AG08395 (cell line): ENCODE measurements around the gene CELF4.
"Not testable (repeated sequence)": the region's sequence is repeated elsewhere in the genome, so short reads cannot be mapped to it uniquely, and the experiment has no call there.

Source experiments
- DNase-seq: peaks from one replicate; pipeline ENCODE4 v3.0.0; 2012; ENCODE audit warnings: mixed read lengths, low spot score

The CELF4 gene

DNA sequence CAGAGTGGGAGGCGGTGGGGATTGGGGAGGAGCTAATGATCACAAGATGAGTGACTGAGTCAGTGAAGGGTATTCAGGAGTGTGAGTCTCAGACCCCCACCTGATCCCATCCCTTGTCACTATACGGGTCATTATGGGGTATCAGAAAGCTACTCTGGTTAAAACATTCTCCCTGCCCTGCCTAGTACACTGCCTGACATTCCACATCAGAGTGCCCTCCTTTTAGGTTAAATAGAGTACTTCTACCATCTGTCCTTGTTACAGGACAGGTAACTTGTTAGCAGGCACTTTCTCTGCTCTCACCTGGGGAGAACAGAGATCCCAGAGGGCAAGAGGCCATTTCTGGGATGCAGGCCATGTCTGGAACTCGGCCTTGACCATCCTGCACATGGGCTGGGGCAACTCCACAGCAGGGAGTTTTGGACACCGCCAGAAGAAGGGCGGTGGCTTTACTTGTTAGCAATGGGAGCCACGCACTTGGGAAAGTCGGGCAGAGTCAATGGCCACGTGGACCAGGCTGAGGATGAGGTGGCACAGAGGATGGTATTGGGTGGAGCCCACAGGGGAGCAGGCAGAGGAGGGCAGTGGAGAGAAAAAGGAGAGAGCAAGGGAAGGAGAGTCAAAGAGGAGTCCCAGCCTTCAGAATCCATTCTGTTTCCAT is 98.5 kb downstream of the CELF4 start:
- DNase-seq = no peak

DNA sequence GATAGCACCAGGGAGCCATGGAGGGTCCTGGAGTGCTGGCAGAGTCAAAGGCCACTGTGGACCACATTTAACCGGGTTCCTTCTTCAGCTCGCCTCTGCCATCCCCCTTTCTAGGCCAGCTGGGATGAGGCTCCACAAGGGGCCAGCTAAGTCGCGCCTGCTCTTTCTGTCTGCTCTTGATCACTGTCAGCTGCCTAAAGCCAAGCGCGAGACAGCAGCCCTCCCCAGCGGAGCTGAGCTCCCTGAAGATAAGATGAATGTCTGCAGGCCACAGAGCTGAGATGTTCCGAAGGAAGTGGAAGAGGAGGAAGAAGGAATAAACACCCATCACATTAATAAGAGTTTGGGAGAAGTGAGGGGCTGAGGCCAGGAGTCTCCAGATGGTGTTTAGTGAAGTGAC is 99.6 kb downstream of the CELF4 start:
- no peak for DNase-seq

DNA sequence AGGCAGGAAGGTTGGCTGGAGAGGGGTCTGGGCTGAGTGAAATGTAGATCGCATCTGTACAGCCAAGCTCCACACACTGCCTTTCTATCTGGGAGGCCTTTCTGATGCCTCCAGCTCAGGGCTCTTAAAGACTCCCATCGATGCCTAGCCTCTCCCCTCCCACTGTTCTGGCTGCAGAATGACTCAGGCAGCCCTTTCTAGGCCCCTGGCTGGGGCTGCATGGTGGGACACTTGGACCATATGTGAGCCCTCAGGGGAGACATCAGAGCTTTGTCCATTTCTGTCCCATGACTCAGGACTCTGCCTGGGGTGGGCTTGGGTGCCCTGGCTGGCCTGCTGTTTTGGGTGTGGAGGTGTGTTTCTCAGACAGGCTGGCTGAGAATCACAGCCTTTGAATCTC is 101.3 kb downstream of the CELF4 start:
- DNase-seq = no peak

DNA sequence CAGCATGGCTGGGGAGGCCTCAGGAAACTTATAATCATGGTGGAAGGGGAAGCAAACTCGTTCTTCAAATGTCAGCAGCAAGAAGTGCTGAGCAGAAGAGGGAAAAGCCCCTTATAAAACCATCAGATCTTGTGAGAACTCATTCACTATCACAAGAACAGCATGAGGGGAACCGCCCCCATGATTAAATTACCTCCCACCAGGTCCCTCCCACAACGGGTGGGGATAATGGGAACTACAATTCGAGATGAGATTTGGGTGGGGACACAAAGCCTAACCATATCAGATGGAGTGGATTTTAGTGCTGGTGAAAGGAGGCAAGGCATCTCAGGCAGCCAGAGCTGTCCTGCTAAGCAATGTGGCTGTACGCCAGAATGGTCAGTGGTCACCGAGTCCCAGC is 104.3 kb downstream of the CELF4 start:
- DNase-seq = not testable (repeated sequence)

DNA sequence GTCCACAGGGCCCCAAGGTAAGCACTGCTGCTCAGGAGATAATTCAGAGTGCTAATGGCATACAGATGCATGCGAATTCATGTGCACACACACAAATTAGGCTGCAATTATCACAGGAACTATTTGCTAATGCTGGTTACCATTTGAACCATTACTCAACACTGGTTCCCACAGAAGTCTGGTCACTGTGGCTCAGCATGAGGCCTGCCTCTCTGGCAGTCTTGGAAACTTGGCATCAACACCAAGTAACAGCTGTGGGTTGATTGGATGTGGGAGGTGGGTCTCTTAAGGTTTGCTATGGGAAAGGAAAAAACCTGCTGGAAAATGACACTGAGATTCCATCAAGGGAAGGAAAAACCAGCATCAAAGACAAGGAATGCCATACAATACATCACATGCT is 105.0 kb downstream of the CELF4 start:
- DNase-seq = no peak

DNA sequence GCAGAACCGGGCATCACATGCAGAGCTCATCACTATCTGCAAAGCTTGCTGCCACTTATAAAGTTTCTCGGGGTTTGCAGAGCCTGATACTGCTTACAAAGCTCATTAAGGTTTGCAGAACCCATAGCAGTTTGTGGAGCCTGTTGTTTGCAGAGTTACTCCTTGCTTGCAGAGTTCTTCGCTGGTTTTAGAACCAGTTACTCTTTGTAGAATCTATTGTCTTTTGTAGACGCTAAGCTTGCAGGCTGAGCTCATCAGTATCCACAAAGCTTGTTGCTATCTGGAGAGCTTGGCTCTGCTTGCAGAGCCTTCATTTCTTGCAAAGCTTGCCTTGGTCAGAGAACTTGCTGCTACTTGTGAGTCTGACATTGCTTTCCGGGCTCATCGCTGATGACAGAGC is 106.9 kb downstream of the CELF4 start:
- DNase-seq = no peak

DNA sequence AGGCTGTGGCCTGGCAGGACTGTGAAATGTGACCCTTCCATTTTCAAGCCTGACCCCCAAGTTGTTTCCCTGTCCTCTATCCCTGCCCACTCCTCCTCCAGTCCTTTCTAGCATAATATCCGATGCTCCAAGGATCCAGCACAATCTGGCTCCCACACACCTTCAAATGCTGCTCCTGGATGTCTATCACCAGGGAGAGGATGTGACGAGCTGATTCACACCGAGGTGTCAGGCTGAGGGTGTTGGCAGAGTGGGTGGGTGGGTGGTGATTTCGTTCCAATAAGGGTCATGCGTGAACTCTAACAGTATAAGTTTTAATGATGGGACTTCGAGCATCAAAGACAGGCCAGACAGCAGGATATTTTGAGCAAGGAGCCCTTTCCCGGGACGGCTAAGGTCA is 107.8 kb downstream of the CELF4 start:
- no peak for DNase-seq

DNA sequence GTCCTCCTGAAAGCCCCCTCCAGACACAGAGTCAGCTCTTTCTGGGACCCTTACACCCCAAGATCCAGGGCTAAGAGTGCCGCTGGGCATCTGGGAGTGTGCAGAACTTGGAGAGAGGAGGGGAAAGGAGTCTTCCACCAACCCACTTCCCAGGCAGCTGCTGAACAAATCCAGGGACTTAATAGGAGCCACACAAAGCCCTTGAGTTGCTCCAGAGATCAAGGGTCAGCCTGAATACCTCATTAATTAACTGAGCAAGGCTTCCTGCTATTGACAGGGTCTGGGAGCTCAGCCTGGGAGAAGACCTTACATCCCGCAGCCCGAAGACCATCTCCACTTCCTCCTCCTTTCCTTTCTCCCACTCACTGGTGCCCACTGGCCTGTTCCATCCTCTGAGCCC is 108.3 kb downstream of the CELF4 start:
- DNase-seq = no peak

DNA sequence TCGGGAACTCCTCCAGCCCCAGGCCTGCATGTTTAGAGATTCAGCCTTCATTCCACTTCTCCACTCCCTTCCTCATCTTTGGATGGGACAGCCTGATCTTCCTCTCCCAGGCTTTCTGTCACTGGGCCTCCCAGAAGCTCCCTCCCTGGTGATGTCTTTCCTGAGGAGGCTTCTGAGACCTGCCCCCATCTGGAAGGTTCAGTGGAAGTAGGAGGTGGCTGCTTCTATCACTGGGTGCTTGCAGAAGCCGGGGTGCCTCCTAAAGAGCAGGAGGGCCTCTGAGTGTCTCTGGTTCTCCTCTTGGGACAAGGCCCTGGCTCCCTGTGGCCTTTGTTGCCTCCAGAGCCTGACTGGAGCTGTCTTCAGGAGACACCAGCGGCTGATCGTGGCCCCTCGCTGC is 108.7 kb downstream of the CELF4 start:
- no peak for DNase-seq

DNA sequence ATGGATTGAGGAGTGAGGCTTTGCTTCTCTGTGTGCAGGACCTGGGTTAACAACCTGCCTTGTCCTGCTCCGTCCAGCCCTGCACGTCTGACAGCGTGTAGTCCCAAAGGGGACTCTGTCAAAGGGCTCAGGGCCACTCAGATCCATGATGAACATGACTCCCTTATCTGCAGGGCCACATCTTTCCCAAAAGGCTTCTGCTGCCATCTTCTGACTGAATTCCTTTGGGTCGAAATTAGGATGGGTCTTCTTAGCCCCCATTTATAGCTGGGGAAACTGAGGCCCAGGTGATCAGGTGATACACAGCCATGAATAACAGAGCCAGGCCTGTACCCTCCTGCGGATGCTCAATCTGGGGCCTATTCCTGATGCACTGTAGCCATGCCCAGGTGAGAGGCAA is 109.2 kb downstream of the CELF4 start:
- DNase-seq = no peak

DNA sequence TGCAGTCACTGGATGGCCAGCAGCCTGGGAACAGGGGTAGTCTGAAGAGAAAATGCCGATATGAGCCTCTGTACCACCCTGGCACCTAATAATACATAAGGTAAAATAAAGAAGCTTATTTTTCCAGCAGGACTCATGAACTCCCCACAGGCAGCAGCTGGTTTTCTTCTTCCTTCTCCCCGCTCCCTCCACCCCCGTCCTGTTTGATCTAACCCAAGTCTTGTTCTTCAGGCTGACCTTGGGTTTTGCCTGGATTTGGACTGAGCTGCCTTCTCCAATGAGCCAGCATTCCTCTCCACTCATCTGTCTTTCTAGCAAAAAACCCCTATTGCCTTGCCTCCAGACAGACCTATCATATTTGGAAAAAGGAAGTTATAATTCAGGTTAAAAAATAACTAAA is 111.8 kb downstream of the CELF4 start:
- no peak for DNase-seq

DNA sequence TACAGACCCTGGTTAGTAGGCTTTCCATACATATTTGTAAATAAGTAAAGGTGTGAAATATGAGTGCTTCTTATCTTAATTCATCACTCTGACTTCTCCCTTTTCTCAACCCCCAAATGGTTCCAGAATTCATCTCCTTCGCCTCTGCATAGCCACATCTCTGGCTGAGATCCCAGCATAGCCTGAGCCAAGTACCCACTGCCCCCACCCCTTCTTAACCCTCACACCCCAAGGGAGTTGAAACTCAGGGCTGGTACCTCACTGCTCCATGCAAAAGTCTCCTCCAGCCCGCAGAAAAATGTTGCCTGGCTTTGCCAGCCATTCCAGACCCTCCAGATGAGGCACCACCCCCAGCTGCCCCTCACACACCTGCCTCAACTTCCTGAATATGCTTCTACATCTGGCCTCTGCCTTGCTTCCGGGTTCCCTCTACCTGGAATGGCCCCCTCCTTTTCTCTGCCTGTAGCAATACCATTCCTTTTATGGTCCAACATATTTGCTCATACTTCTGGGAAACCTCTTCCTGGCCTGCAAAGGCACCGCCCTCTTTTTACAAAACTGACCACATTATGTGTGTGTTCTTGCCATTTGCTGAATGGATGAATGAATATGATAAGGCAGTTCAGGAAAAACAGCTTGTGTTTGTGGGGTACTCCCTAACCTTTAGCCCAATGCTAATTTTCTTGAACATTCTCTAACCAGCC is 112.8 kb downstream of the CELF4 start:
- DNase-seq = peak; percentile 47

DNA sequence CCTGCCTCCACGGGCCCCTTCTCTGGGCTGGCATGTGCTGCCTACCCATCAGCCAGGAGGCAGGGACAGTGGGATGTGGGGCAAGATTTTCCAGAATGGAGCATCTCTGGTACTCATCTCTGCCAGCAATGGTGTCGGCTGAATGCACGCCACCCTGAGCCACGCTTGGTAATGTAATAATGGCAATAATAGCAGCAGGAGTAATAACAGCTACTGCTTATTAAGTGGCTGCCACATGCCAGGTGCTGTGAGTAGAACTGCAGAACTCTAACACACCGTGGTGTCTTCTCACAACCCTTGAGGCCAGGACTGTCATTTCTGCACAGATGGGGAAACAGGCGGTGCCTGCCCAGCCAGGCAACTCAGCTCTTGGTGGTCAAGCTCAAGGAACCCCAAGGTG is 113.6 kb downstream of the CELF4 start:
- no peak for DNase-seq

DNA sequence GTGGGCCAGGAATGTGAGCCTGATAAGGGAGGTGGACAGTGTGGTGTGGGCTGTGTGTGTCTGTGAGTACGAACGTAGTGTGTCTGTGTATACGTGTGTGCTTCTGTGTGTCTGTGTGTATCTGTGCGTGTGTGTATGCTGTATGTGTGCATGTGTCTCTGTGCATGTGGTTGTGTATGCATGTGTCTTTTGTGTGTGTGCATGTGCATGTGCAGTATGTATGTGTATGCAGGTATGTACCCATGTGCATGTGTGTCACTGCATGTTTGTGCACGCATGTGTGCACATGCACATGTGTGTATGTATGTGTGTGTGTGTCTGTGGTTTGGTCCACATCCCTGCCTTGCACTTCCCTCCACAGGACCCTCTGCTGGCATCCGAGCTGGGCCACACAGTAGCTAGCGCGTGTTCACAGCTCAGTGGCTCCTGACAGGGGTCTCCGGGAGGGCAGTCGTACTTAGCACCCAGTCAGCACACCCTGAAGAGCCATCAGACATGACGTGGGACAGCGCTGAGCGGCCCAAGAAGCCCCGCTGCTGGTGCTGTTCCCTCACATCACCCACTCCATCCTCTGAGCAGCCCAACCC is 114.3 kb downstream of the CELF4 start:
- no peak for DNase-seq

DNA sequence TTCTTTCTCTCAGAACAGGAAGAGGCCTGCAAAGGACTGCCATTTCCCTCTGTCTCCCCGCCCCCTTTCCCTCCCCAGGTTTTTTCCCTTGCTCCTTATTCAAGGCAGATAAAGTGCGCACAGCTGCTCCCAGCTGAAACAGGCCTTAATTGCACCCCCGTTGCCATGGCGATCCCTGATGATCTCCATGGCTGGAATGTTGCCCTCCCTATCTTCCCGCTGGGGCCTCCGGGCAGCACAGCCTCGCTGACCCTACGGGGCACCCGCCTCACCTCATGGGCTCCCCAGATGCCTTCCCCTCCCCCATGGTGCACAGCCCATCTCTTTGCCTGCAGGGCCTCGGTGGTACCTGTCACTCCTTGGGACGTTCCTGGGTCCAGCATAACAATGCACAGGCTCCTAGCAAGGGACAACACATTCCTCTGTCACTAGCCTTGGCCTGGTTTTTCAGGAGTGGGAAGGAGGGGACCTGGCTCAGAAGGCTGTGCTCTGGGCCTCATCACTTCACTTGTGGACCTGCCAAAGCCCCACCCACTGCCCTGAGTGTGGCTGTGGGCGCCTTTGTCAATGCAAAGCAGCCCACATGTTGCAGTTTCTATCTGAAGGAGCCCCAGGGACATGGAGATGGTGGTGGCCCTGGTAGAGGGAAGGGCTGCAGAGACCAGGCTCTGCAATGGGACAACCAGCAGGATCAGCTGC is 115.0 kb downstream of the CELF4 start:
- peak; percentile 12 for DNase-seq

DNA sequence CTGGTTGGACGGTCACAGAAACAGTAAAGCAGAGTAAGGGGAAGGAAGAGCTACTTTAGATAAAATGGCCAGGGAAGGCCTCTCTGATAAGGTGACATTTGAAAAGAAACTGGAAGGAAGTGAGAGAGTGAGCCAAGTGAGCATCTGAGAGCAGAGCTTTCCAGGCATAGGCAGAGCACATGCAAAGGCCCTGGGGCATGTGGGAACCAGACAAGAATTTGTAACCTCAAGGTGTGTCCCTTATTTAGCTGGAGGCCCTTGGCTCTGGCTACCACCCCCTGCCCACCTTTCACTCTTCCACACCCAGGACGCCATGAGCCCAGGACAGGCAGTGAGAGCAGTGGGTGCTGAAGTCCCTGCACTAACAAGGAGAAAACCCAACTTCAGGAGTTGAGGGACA is 116.0 kb downstream of the CELF4 start:
- DNase-seq = no peak

DNA sequence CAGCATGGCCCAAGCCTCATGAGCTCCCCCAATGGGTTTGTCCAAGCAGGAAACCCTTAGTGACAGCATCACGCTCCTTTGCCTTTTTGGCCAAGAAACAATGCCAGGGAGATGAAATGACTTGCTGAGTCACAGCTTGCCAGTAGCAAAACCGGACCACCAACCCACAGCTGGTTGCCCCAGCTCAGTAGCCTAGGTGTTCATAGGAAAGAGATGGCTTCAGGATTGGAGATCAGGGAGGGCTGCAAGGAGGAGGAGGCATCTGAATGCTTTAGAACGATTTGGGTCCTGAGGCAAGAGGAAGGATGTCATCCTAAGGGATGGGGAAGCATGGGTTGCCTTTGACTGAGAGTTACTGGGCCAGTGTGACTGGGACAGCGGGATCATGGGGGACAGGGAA is 116.7 kb downstream of the CELF4 start:
- no peak for DNase-seq

DNA sequence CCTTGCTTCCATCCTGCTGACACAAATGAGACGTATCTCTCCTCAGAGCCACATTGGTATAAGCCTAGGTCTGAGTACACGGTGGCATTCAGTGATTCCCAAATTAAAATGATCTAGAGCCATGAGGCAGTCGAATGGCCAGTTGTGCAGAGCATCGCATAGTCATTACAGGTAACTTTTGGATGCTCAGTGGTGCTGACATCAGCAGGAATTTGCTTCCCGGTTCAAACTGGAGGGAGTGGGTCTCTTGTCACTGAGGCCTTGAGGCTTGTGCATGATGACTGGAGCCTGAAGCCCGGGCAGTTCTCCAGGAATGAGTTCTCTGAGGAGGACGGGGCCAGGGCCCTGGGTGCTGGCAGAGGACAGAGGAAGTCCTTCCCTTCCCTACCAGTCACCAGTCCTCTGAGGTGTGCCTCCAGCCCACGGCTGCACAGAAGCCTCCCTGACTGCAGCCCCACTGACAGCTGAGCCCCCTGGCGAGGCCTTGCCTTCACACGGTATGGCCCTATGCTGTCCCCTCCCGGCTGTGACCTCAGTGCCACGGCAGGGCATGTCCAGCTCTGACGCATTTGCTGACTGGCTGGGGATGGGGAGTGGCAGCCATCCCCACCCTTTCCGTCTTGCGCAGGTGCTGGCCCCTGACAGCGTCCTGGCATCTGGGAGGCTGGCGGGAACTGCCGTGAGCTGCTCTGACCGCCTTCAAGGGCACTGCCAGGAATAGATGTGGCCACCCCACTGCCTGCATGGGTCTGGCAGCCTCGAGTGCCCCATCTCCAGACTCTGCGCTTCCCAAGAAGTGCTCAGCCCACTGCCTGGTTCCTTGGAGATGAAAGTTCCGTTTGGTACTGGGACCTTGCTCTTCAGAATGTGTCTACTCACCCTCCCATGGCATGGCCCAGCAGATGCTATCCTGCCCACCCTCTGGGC is 117.4 kb downstream of the CELF4 start:
- DNase-seq = no peak

DNA sequence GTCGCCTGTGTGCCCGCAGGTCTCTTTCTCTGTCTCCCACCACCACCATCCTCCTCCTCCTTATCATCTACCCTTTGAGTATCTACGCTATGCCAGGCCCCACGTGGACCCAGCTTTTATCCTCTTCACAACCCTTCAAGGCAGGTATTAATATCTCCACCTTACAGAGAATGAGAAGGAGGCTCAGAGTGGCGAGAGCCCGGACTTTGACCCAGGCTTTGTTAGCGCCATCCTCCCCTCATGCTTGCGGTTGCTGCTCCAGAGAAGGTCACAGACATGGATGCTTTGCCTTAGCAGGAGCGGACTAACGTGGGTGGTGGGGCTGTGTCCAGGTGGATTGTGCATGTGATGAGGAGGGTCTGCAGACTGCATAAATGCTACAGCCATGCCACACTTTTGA is 119.8 kb downstream of the CELF4 start:
- DNase-seq = no peak

DNA sequence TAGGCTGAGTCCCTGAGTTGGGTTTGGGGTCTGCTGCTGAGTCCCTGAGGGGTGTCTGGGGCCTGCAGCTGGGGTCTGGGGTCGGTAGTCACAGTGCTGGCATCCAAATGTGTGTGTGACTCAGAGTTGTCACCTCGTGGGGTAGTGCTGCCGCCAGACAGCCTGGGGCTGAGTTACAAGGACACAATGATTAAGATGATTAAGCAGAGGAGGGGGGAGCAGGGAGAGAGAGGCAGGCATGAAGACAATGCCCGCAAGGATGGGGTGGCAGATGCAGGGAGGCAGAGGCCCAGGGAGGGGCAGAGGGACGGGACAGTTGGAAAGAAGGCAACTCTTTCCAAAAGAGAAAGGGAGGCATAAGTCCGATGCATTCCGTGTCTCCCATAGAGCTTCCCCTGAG is 120.2 kb downstream of the CELF4 start:
- peak; percentile 17 for DNase-seq

DNA sequence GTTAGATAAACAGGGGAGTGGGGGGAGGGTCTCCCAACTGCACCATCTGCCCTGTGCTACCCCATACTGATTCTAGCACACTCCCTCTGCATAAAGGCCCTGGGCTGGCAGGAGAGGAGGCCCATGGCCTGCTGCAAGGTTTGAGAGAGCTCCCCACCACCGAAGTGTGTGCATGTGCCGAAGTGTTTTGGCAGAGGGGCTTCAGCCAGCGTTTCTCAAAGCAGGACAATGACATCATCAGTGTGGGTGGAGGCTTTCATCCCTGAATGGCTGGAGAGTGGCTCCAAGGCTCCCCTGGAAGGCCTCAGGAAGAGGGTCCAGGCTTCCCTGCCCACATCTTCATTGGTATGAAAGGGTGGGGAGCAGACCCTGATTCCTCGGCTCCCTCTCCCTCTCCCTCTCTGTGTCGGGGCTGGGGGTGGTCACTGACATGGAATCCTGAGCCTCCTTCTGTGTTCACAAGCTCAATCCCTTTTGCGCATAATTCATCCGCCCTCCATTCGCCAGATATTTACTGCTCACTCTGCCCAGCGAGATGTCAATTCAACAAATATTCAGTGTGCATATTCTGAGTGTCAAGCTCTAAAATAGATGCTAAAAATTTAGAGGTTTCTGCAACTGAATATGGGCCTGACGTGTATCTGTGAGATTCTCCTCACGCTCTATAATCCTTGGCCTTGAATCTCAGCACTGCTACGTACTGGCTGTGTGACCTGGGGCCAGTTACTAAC is 122.1 kb downstream of the CELF4 start:
- DNase-seq = no peak
